SKM-1 treated with dmso at 0.1 percent for 144 hours (cell line): ENCODE results near the gene SUV39H2.
"Not testable (repeated sequence)": the region's sequence is repeated elsewhere in the genome, so short reads cannot be mapped to it uniquely, and the experiment has no call there.

Experiments
- DNase-seq: peaks from one replicate; lab custom pipeline; 2025; ENCODE audit not compliant: unreplicated experiment; lab: John Stamatoyannopoulos, UW

SUV39H2 gene

GRCh38 chr10:14875941-14876340, 2.7 kb upstream of the SUV39H2 start:
- no peak for DNase-seq

- no peak for DNase-seq
Observed at GRCh38 chr10:14876764-14877163, 1.9 kb upstream of the SUV39H2 start.

GRCh38 chr10:14879124-14879927, 660 bp downstream of the SUV39H2 start:
- DNase-seq = no peak

- no peak for DNase-seq
Observed at GRCh38 chr10:14879928-14880193, 1.2 kb downstream of the SUV39H2 start.

GRCh38 chr10:14880229-14880628, 1.6 kb downstream of the SUV39H2 start:
- no peak for DNase-seq

- no peak for DNase-seq
Observed at GRCh38 chr10:14884082-14884481, 5.4 kb downstream of the SUV39H2 start.

- DNase-seq = no peak
Observed at GRCh38 chr10:14889318-14889717, 10.7 kb downstream of the SUV39H2 start.

- DNase-seq = no peak
Observed at GRCh38 chr10:14891151-14891550, 12.5 kb downstream of the SUV39H2 start.

- peak; percentile 3 for DNase-seq
Observed at GRCh38 chr10:14904316-14904732, 25.7 kb downstream of the SUV39H2 start.

- no peak for DNase-seq
Observed at GRCh38 chr10:14904864-14905263, 26.2 kb downstream of the SUV39H2 start.

GRCh38 chr10:14905890-14906289, 27.2 kb downstream of the SUV39H2 start:
- DNase-seq = no peak

- DNase-seq = no peak
Observed at GRCh38 chr10:14906765-14907164, 28.1 kb downstream of the SUV39H2 start.

- DNase-seq = not testable (repeated sequence)
Observed at GRCh38 chr10:14907591-14907990, 28.9 kb downstream of the SUV39H2 start.

GRCh38 chr10:14909101-14909500, 30.4 kb downstream of the SUV39H2 start:
- no peak for DNase-seq

GRCh38 chr10:14910953-14911352, 32.3 kb downstream of the SUV39H2 start:
- DNase-seq = no peak

GRCh38 chr10:14911801-14912200, 33.1 kb downstream of the SUV39H2 start:
- DNase-seq = no peak

- no peak for DNase-seq
Observed at GRCh38 chr10:14916600-14916999, 37.9 kb downstream of the SUV39H2 start.

GRCh38 chr10:14917827-14918226, 39.2 kb downstream of the SUV39H2 start:
- no peak for DNase-seq

GRCh38 chr10:14918964-14919363, 40.3 kb downstream of the SUV39H2 start:
- no peak for DNase-seq

GRCh38 chr10:14924013-14924412, 45.3 kb downstream of the SUV39H2 start:
- no peak for DNase-seq

- DNase-seq = no peak
Observed at GRCh38 chr10:14925268-14925667, 46.6 kb downstream of the SUV39H2 start.

GRCh38 chr10:14926061-14926470, 47.4 kb downstream of the SUV39H2 start:
- DNase-seq = no peak

- DNase-seq = no peak
Observed at GRCh38 chr10:14926722-14927416, 48.2 kb downstream of the SUV39H2 start.
